ENCODE data around the gene KLHDC8A. TPM values are rescaled to one million over a fixed set of nuclear protein-coding genes. Genes with fewer than 3 reads are reported as not detected.

KLHDC8A gene
- total and polyA plus RNA-seq, 4 donors, result 0.17 to 1.4 (median 0.41) TPM

GRCh38 chr1:205324781-205325180, 31.9 kb downstream of the KLHDC8A start:
- Histone ChIP-seq H3K27me3 (ENCODE audit: control insufficient read depth in 3 of 3, insufficient read depth in 3 of 3, low read length in 2 of 3) (peaks cover 0 to 5% (median 0%) of the 10 kb centered on the region in 3 donors), H3K4me3 (no peak overlapping the region), H3K36me3 (ENCODE audit: control insufficient read depth in 4 of 4, insufficient read depth in 4 of 4, low read length in 4 of 4) (no peaks in the 10 kb centered on the region), H3K4me1 (ENCODE audit: control insufficient read depth in 5 of 5, insufficient read depth in 5 of 5, low read length in 5 of 5) (peaks cover 0 to 5% (median 1%) of the 10 kb centered on the region in 5 donors), H3K27ac (ENCODE audit: low read depth in 1 of 2, low read length in 1 of 2) (peak overlapping the region in 1 of 2 donors; percentile 6), H3K9ac (ENCODE audit: insufficient read depth in 1 of 2, low read length in 2 of 2) (no peak overlapping the region), H3K9me3 (ENCODE audit: control insufficient read depth in 4 of 4, insufficient read depth in 3 of 4, low read length in 3 of 4) (no peaks in the 10 kb centered on the region)
- WGBS, 2 donors, result 45 to 59% methylated on average over 6 of the region's 6 CpGs
- no peak for ATAC-seq (ENCODE audit: insufficient read depth, low FRiP score)
- DNase-seq, result no peak
- no peak for TF ChIP-seq CTCF (IDR thresholded peaks at IDR 0.05; ENCODE audit: control extremely low read depth, extremely low read depth)

GRCh38 chr1:205323794-205324193, 32.9 kb downstream of the KLHDC8A start:
- DNase-seq (no peak), ATAC-seq (ENCODE audit: insufficient read depth, low FRiP score) (no peak)
- H3K4me3 ChIP-seq, result no peak overlapping the region
- H3K27me3 ChIP-seq (ENCODE audit: control insufficient read depth in 3 of 3, insufficient read depth in 3 of 3, low read length in 2 of 3), result peaks cover 0 to 5% (median 0%) of the 10 kb centered on the region in 3 donors
- TF ChIP-seq CTCF (IDR thresholded peaks at IDR 0.05; ENCODE audit: control extremely low read depth, extremely low read depth), result no peak
- H3K9me3 ChIP-seq (ENCODE audit: control insufficient read depth in 4 of 4, insufficient read depth in 3 of 4, low read length in 3 of 4), result no peaks in the 10 kb centered on the region
- H3K9ac ChIP-seq (ENCODE audit: insufficient read depth in 1 of 2, low read length in 2 of 2), result no peak overlapping the region
- peaks cover 0 to 10% (median 7%) of the 10 kb centered on the region in 5 donors for H3K4me1 ChIP-seq (ENCODE audit: control insufficient read depth in 5 of 5, insufficient read depth in 5 of 5, low read length in 5 of 5)
- H3K27ac ChIP-seq (ENCODE audit: low read depth in 1 of 2, low read length in 1 of 2), result no peak overlapping the region
- 91 to 98% methylated on average over 6 of the region's 6 CpGs for WGBS, 2 donors
- H3K36me3 ChIP-seq (ENCODE audit: control insufficient read depth in 4 of 4, insufficient read depth in 4 of 4, low read length in 4 of 4), result no peaks in the 10 kb centered on the region

- DNase-seq (no peak), ATAC-seq (ENCODE audit: insufficient read depth, low FRiP score) (no peak)
- Histone ChIP-seq H3K4me1 (ENCODE audit: control insufficient read depth in 5 of 5, insufficient read depth in 5 of 5, low read length in 5 of 5) (peaks cover 3 to 25% (median 10%) of the 10 kb centered on the region in 5 donors), H3K36me3 (ENCODE audit: control insufficient read depth in 4 of 4, insufficient read depth in 4 of 4, low read length in 4 of 4) (no peaks in the 10 kb centered on the region), H3K27me3 (ENCODE audit: control insufficient read depth in 3 of 3, insufficient read depth in 3 of 3, low read length in 2 of 3) (peaks cover 0 to 1% (median 0%) of the 10 kb centered on the region in 3 donors), H3K9ac (ENCODE audit: insufficient read depth in 1 of 2, low read length in 2 of 2) (no peak overlapping the region), H3K4me3 (no peak overlapping the region), H3K9me3 (ENCODE audit: control insufficient read depth in 4 of 4, insufficient read depth in 3 of 4, low read length in 3 of 4) (peaks cover 0 to 3% (median 0%) of the 10 kb centered on the region in 4 donors), H3K27ac (ENCODE audit: low read depth in 1 of 2, low read length in 1 of 2) (peak overlapping the region in 1 of 2 donors; percentile 65)
- TF ChIP-seq CTCF (IDR thresholded peaks at IDR 0.05; ENCODE audit: control extremely low read depth, extremely low read depth), result no peak
- WGBS, 2 donors, result 33 to 34% methylated on average over 5 of the region's 5 CpGs
These were observed 34.8 kb downstream of the KLHDC8A start for GRCh38 chr1:205321959-205322283.

All from lung (tissue), 12 donors.